GM20431 (cell line): ENCODE results near the gene KANSL1.
"Not testable (repeated sequence)": the region's sequence is repeated elsewhere in the genome, so short reads cannot be mapped to it uniquely, and the experiment has no call there.

Experiments used
- in situ Hi-C: fragments of 300-500 bp; cut with MseI, MboI; formaldehyde crosslinking; loops from one replicate; pipeline ENCODE4 v1.15.0; 2020; ENCODE audit warnings: low sequenced_read_pairs; ENCODE audit not compliant: unreplicated experiment

The KANSL1 gene

GRCh38 chr17:46097497-46097896, 95.7 kb downstream of the KANSL1 start:
- in situ Hi-C loops, result no loop called here

- in situ Hi-C loops, result no loop called here
These were observed 100.2 kb downstream of the KANSL1 start for GRCh38 chr17:46092991-46093390.

- in situ Hi-C loops, result no loop called here
These were observed 102.4 kb downstream of the KANSL1 start for GRCh38 chr17:46090871-46091270.

GRCh38 chr17:46089389-46089965, 103.8 kb downstream of the KANSL1 start:
- in situ Hi-C loops, result no loop called here

- in situ Hi-C loops, result no loop called here
These were observed 104.6 kb downstream of the KANSL1 start for GRCh38 chr17:46088595-46088994.

GRCh38 chr17:46087871-46088270, 105.4 kb downstream of the KANSL1 start:
- in situ Hi-C loops, result not testable (repeated sequence)

GRCh38 chr17:46086821-46087220, 106.4 kb downstream of the KANSL1 start:
- in situ Hi-C loops, result no loop called here

- in situ Hi-C loops, result no loop called here
These were observed 107.7 kb downstream of the KANSL1 start for GRCh38 chr17:46085522-46085921.

- in situ Hi-C loops, result no loop called here
These were observed 111.0 kb downstream of the KANSL1 start for GRCh38 chr17:46082257-46082656.

GRCh38 chr17:46081018-46081320, 112.3 kb downstream of the KANSL1 start:
- in situ Hi-C loops, result no loop called here

GRCh38 chr17:46080118-46081017, 112.9 kb downstream of the KANSL1 start:
- in situ Hi-C loops, result no loop called here

GRCh38 chr17:46078675-46079074, 114.6 kb downstream of the KANSL1 start:
- in situ Hi-C loops, result no loop called here

- in situ Hi-C loops, result loop anchor here (25.0 kb wide), 1 partner anchor 113 kb away; the partner anchor contains the start of gene KANSL1
These were observed 118.7 kb downstream of the KANSL1 start for GRCh38 chr17:46074540-46074939.

GRCh38 chr17:46072998-46073397, 120.2 kb downstream of the KANSL1 start:
- in situ Hi-C loops, result loop anchor here (25.0 kb wide), 1 partner anchor 114 kb away; the partner anchor contains the start of gene KANSL1

GRCh38 chr17:46071796-46072195, 121.4 kb downstream of the KANSL1 start:
- in situ Hi-C loops, result loop anchor here (25.0 kb wide), 1 partner anchor 116 kb away; the partner anchor contains the start of gene KANSL1

GRCh38 chr17:46064460-46064859, 128.8 kb downstream of the KANSL1 start:
- in situ Hi-C loops, result loop anchor here (25.0 kb wide), 1 partner anchor 123 kb away; the partner anchor contains the start of gene KANSL1

GRCh38 chr17:46063241-46063640, 130.0 kb downstream of the KANSL1 start:
- in situ Hi-C loops, result loop anchor here (25.0 kb wide), 1 partner anchor 124 kb away; the partner anchor contains the start of gene KANSL1

- in situ Hi-C loops, result loop anchor here (25.0 kb wide), 1 partner anchor 126 kb away; the partner anchor contains the start of gene KANSL1
These were observed 131.8 kb downstream of the KANSL1 start for GRCh38 chr17:46061435-46061834.

GRCh38 chr17:46060461-46060860, 132.8 kb downstream of the KANSL1 start:
- in situ Hi-C loops, result loop anchor here (25.0 kb wide), 1 partner anchor 127 kb away; the partner anchor contains the start of gene KANSL1

GRCh38 chr17:46059486-46059885, 133.7 kb downstream of the KANSL1 start:
- in situ Hi-C loops, result loop anchor here (25.0 kb wide), 1 partner anchor 128 kb away; the partner anchor contains the start of gene KANSL1

- in situ Hi-C loops, result loop anchor here (25.0 kb wide), 1 partner anchor 130 kb away; the partner anchor contains the start of gene KANSL1
These were observed 135.9 kb downstream of the KANSL1 start for GRCh38 chr17:46057366-46057765.
